Stimulated activated effector memory CD8-positive, alpha-beta T cell treated with anti-CD3 and anti-CD28 coated beads, Interleukin-12 subunit alpha, Interleukin-12 subunit beta, amount 100 ng/mL, for 72 hours (primary cell): Measurements from ENCODE around the gene ZPLD1.

ENCODE experiments used
- ATAC-seq: fragments of 150-1000 bp; cut with Tn5 transposase; 2 replicates; pipeline ENCODE4 v1.10.0; 2021
- DNase-seq, 2 donors: peaks; one replicate each; pipeline ENCODE4 v3.0.0; 2021 to 2022; ENCODE audit warnings: low spot score in 2 of 2
- H3K27ac Mint-ChIP-seq: one replicate; pipeline ENCODE4 v1.8.0; 2022; ENCODE audit warnings: mild to moderate bottlenecking, mixed read lengths
- H3K36me3 Mint-ChIP-seq: one replicate; pipeline ENCODE4 v1.8.0; 2022; ENCODE audit warnings: mild to moderate bottlenecking, mixed read lengths
- H3K4me1 Mint-ChIP-seq: one replicate; pipeline ENCODE4 v1.8.0; 2022; ENCODE audit warnings: mixed read lengths
- H3K4me3 Mint-ChIP-seq: one replicate; pipeline ENCODE4 v1.8.0; 2022; ENCODE audit warnings: mild to moderate bottlenecking, mixed read lengths
- H3K9me3 Mint-ChIP-seq: one replicate; pipeline ENCODE4 v1.8.0; 2022; ENCODE audit warnings: mixed read lengths

The ZPLD1 gene

DNA sequence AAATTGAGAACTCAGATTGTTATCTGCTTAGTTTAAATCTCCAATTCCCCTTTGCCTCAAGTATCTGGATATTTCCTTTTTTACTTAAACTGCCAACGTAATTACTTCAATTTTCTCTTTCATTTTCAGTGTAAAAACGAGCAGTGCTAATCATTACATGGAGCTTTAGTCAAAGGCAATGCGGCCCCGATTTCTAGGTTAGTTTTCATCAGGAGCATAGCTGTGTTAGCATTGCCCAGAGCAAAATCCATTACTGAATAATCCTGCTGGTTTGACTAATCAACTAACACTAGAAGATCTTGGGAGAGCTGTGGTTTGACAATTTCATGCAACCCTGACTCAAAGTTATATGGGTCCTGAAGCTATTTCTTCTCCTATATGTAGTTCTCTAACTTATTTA lies 46.2 kb downstream of the ZPLD1 start:
- H3K4me3 Mint-ChIP-seq, result no peak overlapping the region
- ATAC-seq, result no peak

DNA sequence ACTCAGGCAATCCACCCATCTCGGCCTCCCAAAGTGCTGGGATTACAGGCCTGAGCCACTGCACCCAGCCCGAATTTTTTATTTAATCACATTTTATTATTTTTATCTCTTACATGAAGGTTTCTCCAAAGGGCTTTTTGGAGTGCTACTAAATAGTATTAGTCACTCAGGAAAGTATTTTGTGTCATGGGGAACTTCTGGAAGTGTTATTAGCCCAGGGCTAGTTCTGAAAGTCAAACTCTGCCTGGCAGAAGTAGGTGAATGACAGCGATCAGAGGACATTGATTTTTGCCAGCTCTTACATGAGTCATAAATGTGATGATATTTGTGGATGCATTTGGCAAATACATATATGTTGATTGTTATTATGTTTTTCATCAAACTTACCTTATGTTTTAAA lies 48.7 kb downstream of the ZPLD1 start:
- no peaks in the 10 kb centered on the region for H3K4me1 Mint-ChIP-seq
- H3K36me3 Mint-ChIP-seq, result no peaks in the 10 kb centered on the region
- H3K4me3 Mint-ChIP-seq, result no peak overlapping the region
- DNase-seq, result no peak
- ATAC-seq, result no peak
- no peak overlapping the region for H3K27ac Mint-ChIP-seq
- H3K9me3 Mint-ChIP-seq, result no peaks in the 10 kb centered on the region

More for the DNA sequence above, 46.2 kb downstream of the ZPLD1 start:
- Mint-ChIP-seq H3K27ac (no peak overlapping the region), H3K4me1 (no peaks in the 10 kb centered on the region), H3K9me3 (no peaks in the 10 kb centered on the region), H3K36me3 (no peaks in the 10 kb centered on the region)
- no peak for DNase-seq

DNA sequence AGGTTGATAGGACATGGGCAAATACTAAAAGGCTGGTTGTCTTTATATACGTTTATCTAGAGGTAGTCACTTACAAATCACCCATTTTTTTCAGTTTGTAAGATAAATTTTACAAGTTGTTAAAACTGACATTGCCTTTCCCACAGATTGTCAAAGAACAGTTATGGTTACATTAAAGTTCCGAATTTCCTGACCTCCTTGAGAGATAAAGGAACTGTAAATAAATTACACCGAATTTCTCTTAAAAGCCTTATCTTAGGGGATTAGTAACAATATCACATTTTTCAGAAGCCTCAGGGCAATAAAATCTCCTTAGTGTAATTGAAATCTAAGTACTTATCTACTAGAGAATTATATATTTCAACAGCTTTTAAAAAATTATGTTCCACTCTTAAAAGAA lies 49.5 kb downstream of the ZPLD1 start:
- H3K4me1 Mint-ChIP-seq, result no peaks in the 10 kb centered on the region
- ATAC-seq (no peak), DNase-seq (no peak)
- H3K36me3 Mint-ChIP-seq, result no peaks in the 10 kb centered on the region
- H3K9me3 Mint-ChIP-seq, result no peaks in the 10 kb centered on the region
- no peak overlapping the region for H3K27ac Mint-ChIP-seq
- H3K4me3 Mint-ChIP-seq, result no peak overlapping the region

GRCh38 chr3:102485701-102486100 lies 50.9 kb downstream of the ZPLD1 start:
- DNase-seq (no peak), ATAC-seq (no peak)
- no peaks in the 10 kb centered on the region for H3K36me3 Mint-ChIP-seq
- H3K9me3 Mint-ChIP-seq, result no peaks in the 10 kb centered on the region
- H3K27ac Mint-ChIP-seq, result no peak overlapping the region
- H3K4me3 Mint-ChIP-seq, result no peak overlapping the region
- H3K4me1 Mint-ChIP-seq, result no peaks in the 10 kb centered on the region

- no peaks in the 10 kb centered on the region for H3K9me3 Mint-ChIP-seq
- ATAC-seq (no peak), DNase-seq (no peak)
- H3K36me3 Mint-ChIP-seq, result no peaks in the 10 kb centered on the region
- no peaks in the 10 kb centered on the region for H3K4me1 Mint-ChIP-seq
- no peak overlapping the region for H3K27ac Mint-ChIP-seq
- no peak overlapping the region for H3K4me3 Mint-ChIP-seq
These were observed 53.5 kb downstream of the ZPLD1 start for GRCh38 chr3:102488331-102488730.

DNA sequence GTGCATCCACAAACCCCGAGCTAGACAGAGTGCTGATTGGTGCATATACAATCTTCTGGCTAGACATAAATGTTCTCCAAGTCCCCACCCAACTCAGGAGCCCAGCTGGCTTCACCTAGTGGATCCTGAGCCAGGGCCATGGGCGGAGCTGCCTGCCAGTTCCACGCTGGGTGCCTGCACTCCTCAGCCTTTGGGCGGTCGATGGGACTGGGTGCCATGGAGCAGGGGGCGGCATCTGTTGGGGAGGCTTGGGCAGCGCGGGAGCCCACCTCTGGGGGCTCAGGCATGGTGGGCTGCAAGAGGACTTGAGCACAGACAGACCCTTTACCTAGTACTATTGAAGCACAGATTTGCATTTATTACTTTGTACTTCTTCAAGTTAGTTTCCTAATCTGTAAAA lies 57.5 kb downstream of the ZPLD1 start:
- Mint-ChIP-seq H3K27ac (no peak overlapping the region), H3K4me1 (no peaks in the 10 kb centered on the region), H3K36me3 (no peaks in the 10 kb centered on the region), H3K4me3 (no peak overlapping the region), H3K9me3 (no peaks in the 10 kb centered on the region)
- ATAC-seq (no peak), DNase-seq (no peak)

GRCh38 chr3:102497571-102497970 lies 62.8 kb downstream of the ZPLD1 start:
- ATAC-seq (no peak), DNase-seq (no peak)
- H3K4me1 Mint-ChIP-seq, result no peaks in the 10 kb centered on the region
- H3K27ac Mint-ChIP-seq, result no peak overlapping the region
- no peak overlapping the region for H3K4me3 Mint-ChIP-seq
- H3K36me3 Mint-ChIP-seq, result no peaks in the 10 kb centered on the region
- H3K9me3 Mint-ChIP-seq, result no peaks in the 10 kb centered on the region

- H3K36me3 Mint-ChIP-seq, result no peaks in the 10 kb centered on the region
- no peak for ATAC-seq
These were observed 70.7 kb downstream of the ZPLD1 start for GRCh38 chr3:102505542-102505941.

GRCh38 chr3:102510663-102511062 lies 75.8 kb downstream of the ZPLD1 start:
- no peak for ATAC-seq
- Mint-ChIP-seq H3K27ac (no peak overlapping the region), H3K36me3 (no peaks in the 10 kb centered on the region), H3K4me1 (no peaks in the 10 kb centered on the region), H3K9me3 (no peaks in the 10 kb centered on the region), H3K4me3 (no peak overlapping the region)
- DNase-seq, result no peak

More at GRCh38 chr3:102505542-102505941, 70.7 kb downstream of the ZPLD1 start:
- Mint-ChIP-seq H3K27ac (no peak overlapping the region), H3K4me3 (no peak overlapping the region), H3K4me1 (no peaks in the 10 kb centered on the region), H3K9me3 (no peaks in the 10 kb centered on the region)
- no peak for DNase-seq

DNA sequence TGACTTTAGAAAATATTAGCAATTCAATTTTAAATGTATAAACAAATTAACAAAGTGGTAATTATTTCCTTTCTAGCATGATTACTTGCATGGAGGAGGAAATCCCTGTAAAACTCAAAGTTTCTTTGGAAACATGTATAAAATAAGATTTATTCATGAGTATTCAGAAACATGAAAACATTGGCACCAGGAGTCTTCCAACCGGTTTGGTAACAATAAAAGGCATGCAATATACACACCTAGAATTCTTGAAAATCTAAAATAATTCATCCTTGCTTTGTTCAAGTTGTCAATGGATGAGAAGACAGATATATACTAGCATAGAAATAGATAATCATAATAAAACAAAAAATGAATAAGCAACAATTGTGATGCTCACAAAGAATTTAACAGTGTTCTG lies 76.4 kb downstream of the ZPLD1 start:
- no peak overlapping the region for H3K4me3 Mint-ChIP-seq
- no peak overlapping the region for H3K27ac Mint-ChIP-seq
- H3K36me3 Mint-ChIP-seq, result no peaks in the 10 kb centered on the region
- H3K9me3 Mint-ChIP-seq, result no peaks in the 10 kb centered on the region
- ATAC-seq, result no peak
- no peak for DNase-seq
- no peaks in the 10 kb centered on the region for H3K4me1 Mint-ChIP-seq

- Mint-ChIP-seq H3K9me3 (no peaks in the 10 kb centered on the region), H3K36me3 (no peaks in the 10 kb centered on the region), H3K27ac (no peak overlapping the region), H3K4me1 (no peaks in the 10 kb centered on the region), H3K4me3 (no peak overlapping the region)
- DNase-seq, result no peak
- no peak for ATAC-seq
These were observed 76.8 kb downstream of the ZPLD1 start for GRCh38 chr3:102511639-102512038.

- Mint-ChIP-seq H3K4me1 (no peaks in the 10 kb centered on the region), H3K9me3 (no peaks in the 10 kb centered on the region), H3K27ac (no peak overlapping the region), H3K36me3 (no peaks in the 10 kb centered on the region), H3K4me3 (no peak overlapping the region)
- DNase-seq, result no peak
- ATAC-seq, result no peak
These were observed 78.1 kb downstream of the ZPLD1 start for GRCh38 chr3:102512734-102513504.

- DNase-seq, result no peak
- H3K4me1 Mint-ChIP-seq, result no peaks in the 10 kb centered on the region
- H3K36me3 Mint-ChIP-seq, result no peaks in the 10 kb centered on the region
- H3K27ac Mint-ChIP-seq, result no peak overlapping the region
- no peaks in the 10 kb centered on the region for H3K9me3 Mint-ChIP-seq
- no peak for ATAC-seq
- no peak overlapping the region for H3K4me3 Mint-ChIP-seq
These were observed 79.4 kb downstream of the ZPLD1 start for GRCh38 chr3:102514241-102514640.

- Mint-ChIP-seq H3K9me3 (no peaks in the 10 kb centered on the region), H3K36me3 (no peaks in the 10 kb centered on the region), H3K27ac (no peak overlapping the region), H3K4me3 (no peak overlapping the region), H3K4me1 (no peaks in the 10 kb centered on the region)
- DNase-seq, result no peak
- ATAC-seq, result no peak
These were observed 86.4 kb downstream of the ZPLD1 start for GRCh38 chr3:102521246-102521645.

GRCh38 chr3:102525624-102526023 lies 90.8 kb downstream of the ZPLD1 start:
- Mint-ChIP-seq H3K9me3 (no peaks in the 10 kb centered on the region), H3K36me3 (no peaks in the 10 kb centered on the region), H3K4me1 (no peaks in the 10 kb centered on the region), H3K4me3 (no peak overlapping the region), H3K27ac (no peak overlapping the region)
- ATAC-seq, result no peak
- no peak for DNase-seq

DNA sequence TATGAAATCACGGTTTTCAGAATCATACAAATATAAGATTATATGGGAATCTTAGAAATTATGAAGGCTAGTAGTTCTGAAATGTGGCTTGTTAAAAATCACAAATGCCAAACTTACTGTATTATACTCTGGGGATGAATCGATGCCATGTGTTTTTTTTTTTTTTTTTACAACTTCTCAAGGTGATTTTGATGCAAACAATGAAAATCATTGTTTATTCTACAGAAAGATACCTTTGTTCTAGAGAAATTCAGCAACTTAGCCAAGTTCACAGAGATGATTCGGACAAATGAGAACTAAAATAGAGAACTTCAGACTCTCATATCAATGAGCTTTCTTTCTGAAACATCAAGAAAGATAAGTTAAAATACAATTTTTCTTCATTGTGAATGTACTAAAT lies 92.0 kb downstream of the ZPLD1 start:
- no peaks in the 10 kb centered on the region for H3K4me1 Mint-ChIP-seq
- H3K36me3 Mint-ChIP-seq, result no peaks in the 10 kb centered on the region
- ATAC-seq (no peak), DNase-seq (no peak)
- H3K27ac Mint-ChIP-seq, result no peak overlapping the region
- H3K9me3 Mint-ChIP-seq, result no peaks in the 10 kb centered on the region
- no peak overlapping the region for H3K4me3 Mint-ChIP-seq

DNA sequence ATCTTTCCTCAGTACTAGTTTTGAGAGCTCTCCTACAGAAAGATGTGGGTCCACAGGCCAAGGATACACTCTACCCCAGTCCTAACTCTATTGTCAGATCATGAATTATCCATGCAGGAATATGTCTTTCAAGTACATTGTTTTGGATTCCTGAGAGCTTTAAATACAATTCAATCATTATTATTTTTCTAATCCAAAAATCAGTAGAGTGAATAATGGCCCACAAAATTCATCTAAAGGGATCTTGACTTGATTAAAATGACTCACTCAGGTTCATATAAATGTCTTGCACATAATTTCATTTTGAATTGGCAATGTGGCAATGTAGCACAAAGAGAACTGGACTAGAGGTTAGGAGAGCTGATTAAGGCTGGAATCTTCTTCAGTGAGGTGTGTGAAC lies 93.9 kb downstream of the ZPLD1 start:
- no peak overlapping the region for H3K4me3 Mint-ChIP-seq
- no peak overlapping the region for H3K27ac Mint-ChIP-seq
- H3K36me3 Mint-ChIP-seq, result no peaks in the 10 kb centered on the region
- DNase-seq (no peak), ATAC-seq (no peak)
- no peaks in the 10 kb centered on the region for H3K4me1 Mint-ChIP-seq
- no peaks in the 10 kb centered on the region for H3K9me3 Mint-ChIP-seq
